ENCODE data around the gene FAAH2.

Gene FAAH2

GRCh38 chrX:57266871-57267270, 19.6 kb upstream of the FAAH2 start:
- DNase-seq: no peak
- Mint-ChIP-seq H3K27ac (no peak overlapping the region), H3K4me3 (no peak overlapping the region), H3K27me3 (ENCODE audit: low read depth, poor library complexity) (no peaks in the 10 kb centered on the region), H3K4me1 (no peaks in the 10 kb centered on the region), H3K9me3 (peaks cover 71% of the 10 kb centered on the region), H3K36me3 (ENCODE audit: low read depth) (no peaks in the 10 kb centered on the region)
- no peak for TF ChIP-seq CTCF (IDR thresholded peaks at IDR 0.05)

- no peak for DNase-seq
- Mint-ChIP-seq H3K27ac (no peak overlapping the region), H3K4me1 (no peaks in the 10 kb centered on the region), H3K27me3 (ENCODE audit: low read depth, poor library complexity) (no peaks in the 10 kb centered on the region), H3K9me3 (peaks cover 68% of the 10 kb centered on the region), H3K36me3 (ENCODE audit: low read depth) (no peaks in the 10 kb centered on the region), H3K4me3 (no peak overlapping the region)
- no peak for TF ChIP-seq CTCF (IDR thresholded peaks at IDR 0.05)
These were observed 19.2 kb upstream of the FAAH2 start for GRCh38 chrX:57267308-57267707.

GRCh38 chrX:57270980-57271379, 15.5 kb upstream of the FAAH2 start:
- no peak for DNase-seq
- Mint-ChIP-seq H3K9me3 (peaks cover 60% of the 10 kb centered on the region), H3K4me3 (no peak overlapping the region), H3K36me3 (ENCODE audit: low read depth) (no peaks in the 10 kb centered on the region), H3K27me3 (ENCODE audit: low read depth, poor library complexity) (no peaks in the 10 kb centered on the region), H3K27ac (no peak overlapping the region), H3K4me1 (no peaks in the 10 kb centered on the region)
- TF ChIP-seq CTCF (IDR thresholded peaks at IDR 0.05): no peak

GRCh38 chrX:57282568-57282967, 3.9 kb upstream of the FAAH2 start:
- H3K4me3 Mint-ChIP-seq: no peak overlapping the region
- TF ChIP-seq CTCF (IDR thresholded peaks at IDR 0.05): no peak
- H3K27me3 Mint-ChIP-seq (ENCODE audit: low read depth, poor library complexity): peaks cover 3% of the 10 kb centered on the region
- H3K4me1 Mint-ChIP-seq: no peaks in the 10 kb centered on the region
- H3K9me3 Mint-ChIP-seq: peaks cover 63% of the 10 kb centered on the region
- H3K27ac Mint-ChIP-seq: no peak overlapping the region
- no peak for DNase-seq
- no peaks in the 10 kb centered on the region for H3K36me3 Mint-ChIP-seq (ENCODE audit: low read depth)

- peaks cover 48% of the 10 kb centered on the region for H3K9me3 Mint-ChIP-seq
- TF ChIP-seq CTCF (IDR thresholded peaks at IDR 0.05): no peak
- peaks cover 3% of the 10 kb centered on the region for H3K27me3 Mint-ChIP-seq (ENCODE audit: low read depth, poor library complexity)
- no peaks in the 10 kb centered on the region for H3K36me3 Mint-ChIP-seq (ENCODE audit: low read depth)
- peak overlapping the region; percentile 53 for H3K27ac Mint-ChIP-seq
- DNase-seq: no peak
- no peaks in the 10 kb centered on the region for H3K4me1 Mint-ChIP-seq
- no peak overlapping the region for H3K4me3 Mint-ChIP-seq
These were observed 1.5 kb upstream of the FAAH2 start for GRCh38 chrX:57285001-57285400.

GRCh38 chrX:57289089-57289488, 2.6 kb downstream of the FAAH2 start:
- Mint-ChIP-seq H3K36me3 (ENCODE audit: low read depth) (peaks cover 8% of the 10 kb centered on the region), H3K9me3 (peaks cover 39% of the 10 kb centered on the region), H3K27ac (no peak overlapping the region), H3K4me1 (no peaks in the 10 kb centered on the region), H3K27me3 (ENCODE audit: low read depth, poor library complexity) (peaks cover 3% of the 10 kb centered on the region), H3K4me3 (no peak overlapping the region)
- no peak for TF ChIP-seq CTCF (IDR thresholded peaks at IDR 0.05)
- DNase-seq: no peak
